Measurements from ENCODE around the gene MFSD6. TPM values are rescaled to one million over a fixed set of nuclear protein-coding genes. Genes with fewer than 3 reads are reported as not detected.

The MFSD6 gene
- total and polyA plus RNA-seq, 2 of the 8 experiments (the other 6 are each of a cell fraction or from before 2014, with no cell fraction given): 1.8 to 5.1 TPM

DNA sequence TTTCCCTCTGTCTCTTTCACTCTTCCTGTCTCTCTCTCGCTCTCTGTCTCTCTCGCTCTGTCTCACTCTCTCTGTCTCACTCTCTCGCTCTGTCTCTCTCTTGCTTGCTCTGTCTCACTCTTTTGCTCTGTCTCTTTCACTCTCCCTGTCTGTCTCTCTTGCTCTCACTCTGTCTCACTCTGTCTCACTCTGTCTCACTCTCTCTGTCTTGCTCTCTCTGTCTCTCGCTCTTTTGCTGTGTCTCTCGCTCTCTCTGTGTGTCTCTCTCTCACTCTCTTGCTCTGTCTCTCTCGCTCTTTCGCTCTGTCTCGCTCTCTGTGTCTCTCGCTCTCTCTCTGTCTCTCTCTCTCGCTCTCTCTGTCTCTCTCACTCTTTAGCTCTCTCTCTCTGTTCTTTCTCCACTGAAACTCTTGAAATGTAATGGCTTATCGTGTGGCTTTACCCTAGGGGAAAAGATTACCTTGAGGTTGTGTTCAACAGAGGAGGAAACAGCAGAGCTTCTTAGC is 41.9 kb upstream of the MFSD6 start (continued):
- no peak for TF ChIP-seq RBBP5 (IDR thresholded peaks at IDR 0.05; ENCODE audit: borderline replicate concordance, low read depth, low read length)
- no peak for TF ChIP-seq POLR2A (IDR thresholded peaks at IDR 0.05; ENCODE audit: control extremely low read depth in 1 of 2, low read depth in 2 of 2, low read length in 2 of 2)
- TF ChIP-seq SIN3A (conservative IDR thresholded peaks at IDR 0.05 in 1 of 2, IDR thresholded peaks at IDR 0.05 in 1 of 2; ENCODE audit: low read depth in 1 of 2, low read length in 2 of 2): no peak
- TF ChIP-seq CHD1 (IDR thresholded peaks at IDR 0.05; ENCODE audit: low read depth, low read length): no peak
